HG03196 (cell line): ENCODE results near the gene EPHB1.

ENCODE experiments used
- ATAC-seq: cut with Tn5 transposase; IDR thresholded peaks from one replicate; pipeline ENCODE4 v1.9.1; 2021; ENCODE audit not compliant: unreplicated experiment

The EPHB1 gene

GRCh38 chr3:135272026-135272669, 477.1 kb downstream of the EPHB1 start:
- ATAC-seq, result no peak

- ATAC-seq, result no peak
Observed at GRCh38 chr3:135292162-135292561, 497.1 kb downstream of the EPHB1 start.

GRCh38 chr3:135301670-135302069, 506.6 kb downstream of the EPHB1 start:
- no peak for ATAC-seq

GRCh38 chr3:135304378-135304777, 509.3 kb downstream of the EPHB1 start:
- no peak for ATAC-seq
